ENCODE measurements around the gene KLHL36. TPM values are rescaled to one million over a fixed set of nuclear protein-coding genes. Genes with fewer than 3 reads are reported as not detected.
"Not testable (repeated sequence)": the region's sequence is repeated elsewhere in the genome, so short reads cannot be mapped to it uniquely, and the experiment has no call there.

The KLHL36 gene
- total RNA-seq, 1 donor from 2014 or later, result 75.2 TPM

DNA sequence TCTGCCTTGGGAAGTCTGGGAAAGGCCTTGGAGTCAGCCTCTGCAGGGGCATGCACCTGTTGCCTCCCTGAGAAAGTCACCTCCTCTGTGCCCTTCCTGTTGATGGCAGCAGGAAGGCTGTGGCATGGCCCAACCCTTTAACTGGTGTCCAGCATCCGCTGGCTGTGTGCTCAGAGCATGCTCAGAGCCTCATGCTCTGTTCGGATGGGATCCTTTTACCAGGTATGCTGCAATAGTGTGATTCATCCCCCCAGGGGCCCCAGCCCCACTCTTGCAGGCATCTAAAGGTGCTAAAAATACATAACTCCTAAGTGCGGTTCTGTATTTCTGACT lies 24.9 kb downstream of the KLHL36 start:
- DNase-seq, result no peak

- no peak for DNase-seq
Measured at GRCh38 chr16:84673561-84673960, 25.2 kb downstream of the KLHL36 start.

- DNase-seq, result no peak
Measured at GRCh38 chr16:84675423-84675822, 27.1 kb downstream of the KLHL36 start.

DNA sequence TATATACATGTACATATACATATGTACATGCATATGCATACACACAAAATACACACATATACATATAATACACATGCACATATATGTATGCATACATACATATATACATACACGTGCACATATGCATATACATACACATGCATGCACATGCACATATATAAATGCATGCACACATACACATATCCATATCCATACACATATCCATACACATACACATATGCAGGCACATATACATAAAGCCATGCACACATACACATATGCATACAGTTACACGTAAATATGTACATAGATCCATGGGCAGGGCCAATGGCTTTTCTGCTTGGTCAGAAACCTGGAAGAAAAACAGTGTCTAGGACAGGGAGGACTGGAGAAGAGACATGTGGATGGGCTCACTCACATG lies 27.6 kb downstream of the KLHL36 start:
- DNase-seq, result no peak

GRCh38 chr16:84677017-84677803 lies 28.9 kb downstream of the KLHL36 start:
- DNase-seq, result no peak

DNA sequence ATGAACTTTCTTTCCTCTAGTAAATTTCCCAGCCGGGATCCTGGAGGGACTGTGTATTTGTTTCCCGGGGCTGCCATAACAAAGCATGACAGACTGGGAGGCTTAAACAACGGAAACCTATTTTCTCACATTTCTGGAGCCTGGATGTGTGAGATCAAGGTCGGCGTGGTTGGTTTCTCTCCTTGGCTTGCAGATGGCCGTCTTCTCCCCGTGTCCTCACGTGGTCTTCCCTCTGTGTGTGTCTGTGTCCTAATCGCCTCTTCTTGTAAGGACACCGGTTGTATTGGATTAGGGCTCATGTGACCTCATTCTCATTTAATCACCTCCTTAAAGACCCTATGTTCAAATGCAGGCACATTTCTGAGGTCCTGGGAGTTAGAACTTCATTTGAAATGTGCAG lies 29.5 kb downstream of the KLHL36 start:
- DNase-seq, result no peak

DNA sequence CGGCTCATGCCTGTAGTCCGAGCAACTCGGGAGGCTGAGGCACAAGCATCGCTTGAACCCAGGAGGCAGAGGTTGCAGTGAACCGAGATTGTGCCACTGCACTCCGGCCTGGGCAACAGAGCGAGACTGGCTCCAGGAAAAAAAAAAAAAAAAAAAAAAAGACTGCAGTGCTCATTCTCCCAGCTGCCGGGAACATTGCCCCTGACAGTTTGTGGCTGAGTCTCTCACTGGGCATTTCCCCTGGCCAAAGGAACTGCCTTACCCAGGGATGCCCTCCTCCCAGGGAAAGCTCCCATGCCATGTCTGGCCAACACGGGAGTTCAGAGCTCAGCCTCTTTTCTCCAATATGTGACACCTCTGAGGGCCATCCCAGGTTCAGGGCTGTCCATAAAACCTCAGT lies 30.2 kb downstream of the KLHL36 start:
- no peak for DNase-seq

- DNase-seq, result no peak
Measured at GRCh38 chr16:84680165-84680842, 32.0 kb downstream of the KLHL36 start.

DNA sequence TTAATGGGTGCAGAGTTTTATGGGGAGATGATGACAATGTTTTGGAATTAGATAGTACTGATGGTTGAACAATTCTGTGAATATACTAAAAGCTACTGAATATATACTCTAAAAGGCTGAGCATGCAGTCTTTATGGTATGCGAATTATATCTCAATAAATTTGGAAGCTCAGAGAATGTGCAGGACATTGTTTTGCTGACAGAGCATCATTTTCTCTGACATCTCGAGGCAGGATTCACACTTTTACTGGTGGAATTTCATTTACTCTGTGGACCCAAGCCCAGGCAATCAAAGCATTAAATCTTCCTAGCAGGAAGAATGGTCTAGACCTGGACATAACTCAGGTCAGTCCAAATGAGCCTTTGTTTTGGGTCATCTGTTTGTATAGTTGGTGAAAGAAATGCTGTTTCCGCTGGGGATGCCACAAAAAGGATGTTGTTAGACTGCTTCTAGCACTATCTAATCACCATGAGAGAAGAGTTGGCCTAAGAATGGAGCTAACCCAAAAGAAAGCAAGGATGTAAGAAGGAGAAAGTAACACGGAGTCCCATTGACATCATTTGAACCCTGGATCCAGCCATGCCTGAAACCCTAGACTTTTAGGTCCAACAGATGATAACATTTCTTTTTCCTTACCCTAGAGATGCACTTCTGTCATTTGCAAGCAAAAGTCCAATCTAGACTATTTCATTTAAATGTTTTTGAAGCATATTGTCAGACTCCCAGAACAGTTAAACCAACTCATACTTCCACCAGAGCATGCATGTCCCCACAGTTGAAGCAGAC lies 32.7 kb downstream of the KLHL36 start:
- no peak for DNase-seq

- no peak for DNase-seq
Measured at GRCh38 chr16:84683691-84684591, 35.6 kb downstream of the KLHL36 start.

DNA sequence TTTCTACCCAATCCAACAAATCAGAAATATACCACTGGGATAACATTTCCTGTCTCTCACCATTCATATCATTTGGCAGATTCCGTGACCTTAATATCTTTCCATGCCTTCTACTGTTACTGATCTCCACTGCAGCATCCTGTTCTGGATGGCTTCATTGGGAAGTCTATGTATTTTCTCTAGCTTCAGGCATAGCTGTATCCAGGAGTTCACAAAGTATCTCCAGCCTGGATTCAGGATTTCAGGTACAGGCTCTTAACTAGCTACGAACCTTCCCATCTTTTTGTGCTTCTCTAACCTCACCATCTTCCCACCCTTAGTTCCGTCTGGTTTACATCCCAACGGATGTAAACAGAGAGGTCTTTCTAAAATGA lies 36.3 kb downstream of the KLHL36 start:
- no peak for DNase-seq

DNA sequence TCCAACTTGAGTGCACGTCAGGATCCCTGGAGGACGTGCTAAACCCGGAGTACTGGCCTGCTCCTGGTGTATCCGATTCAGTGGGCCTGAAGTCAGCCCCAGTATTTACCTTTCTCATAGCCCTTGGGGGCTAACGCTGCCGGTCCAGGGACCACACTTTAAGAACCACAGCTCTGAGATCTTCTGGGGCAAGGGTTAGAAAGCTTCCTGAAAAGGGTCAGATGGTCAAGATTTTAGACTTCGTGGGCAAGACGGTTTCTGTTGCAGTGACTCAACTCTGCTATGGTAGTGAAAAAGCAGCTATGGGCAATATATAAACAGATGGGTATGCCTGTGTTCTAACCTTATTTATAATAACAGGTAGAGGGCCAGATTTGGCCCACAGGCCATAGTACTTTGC lies 36.9 kb downstream of the KLHL36 start:
- DNase-seq, result no peak

- DNase-seq, result no peak
Measured at GRCh38 chr16:84686707-84687298, 38.5 kb downstream of the KLHL36 start.

DNA sequence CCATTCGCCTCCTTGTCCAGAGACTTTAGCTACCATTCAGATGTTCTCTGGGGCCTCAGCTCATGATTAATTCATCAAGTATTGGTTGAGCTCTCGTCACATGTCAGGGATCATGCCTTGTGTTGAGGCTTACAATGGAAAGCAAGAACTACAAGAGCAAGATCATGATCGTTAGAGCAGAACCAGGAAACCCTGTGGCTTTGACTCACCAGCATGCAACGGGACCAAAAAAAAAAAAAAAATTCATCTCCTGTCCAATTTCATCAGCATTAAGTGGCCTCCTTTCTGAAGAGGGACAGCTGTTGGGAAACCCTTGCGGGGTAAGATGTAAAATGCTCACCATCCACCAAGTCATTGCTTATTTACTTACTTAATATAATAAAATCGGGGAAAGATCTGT lies 39.4 kb downstream of the KLHL36 start:
- no peak for DNase-seq

DNA sequence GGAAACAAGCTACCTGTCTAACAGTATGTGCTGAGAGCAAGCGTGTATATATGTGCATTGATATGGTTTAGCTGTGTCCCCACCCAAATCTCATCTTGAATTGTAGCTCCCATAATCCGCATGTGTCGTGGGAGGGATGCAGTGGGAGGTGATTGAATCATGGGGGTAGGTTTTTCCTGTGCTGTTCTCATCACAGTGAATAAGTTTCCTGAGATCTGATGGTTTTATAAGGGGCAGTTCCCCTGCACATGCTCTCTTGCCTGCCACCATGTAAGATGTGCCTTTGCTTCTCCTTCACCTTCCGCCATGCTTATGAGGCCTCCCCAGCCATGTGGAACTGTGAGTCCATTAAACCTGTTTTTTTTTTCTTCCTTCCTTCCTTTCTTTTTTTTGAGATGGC lies 39.9 kb downstream of the KLHL36 start:
- DNase-seq, result not testable (repeated sequence)

GRCh38 chr16:84689111-84689510 lies 40.8 kb downstream of the KLHL36 start:
- no peak for DNase-seq

- no peak for DNase-seq
Measured at GRCh38 chr16:84690088-84690819, 41.9 kb downstream of the KLHL36 start.

DNA sequence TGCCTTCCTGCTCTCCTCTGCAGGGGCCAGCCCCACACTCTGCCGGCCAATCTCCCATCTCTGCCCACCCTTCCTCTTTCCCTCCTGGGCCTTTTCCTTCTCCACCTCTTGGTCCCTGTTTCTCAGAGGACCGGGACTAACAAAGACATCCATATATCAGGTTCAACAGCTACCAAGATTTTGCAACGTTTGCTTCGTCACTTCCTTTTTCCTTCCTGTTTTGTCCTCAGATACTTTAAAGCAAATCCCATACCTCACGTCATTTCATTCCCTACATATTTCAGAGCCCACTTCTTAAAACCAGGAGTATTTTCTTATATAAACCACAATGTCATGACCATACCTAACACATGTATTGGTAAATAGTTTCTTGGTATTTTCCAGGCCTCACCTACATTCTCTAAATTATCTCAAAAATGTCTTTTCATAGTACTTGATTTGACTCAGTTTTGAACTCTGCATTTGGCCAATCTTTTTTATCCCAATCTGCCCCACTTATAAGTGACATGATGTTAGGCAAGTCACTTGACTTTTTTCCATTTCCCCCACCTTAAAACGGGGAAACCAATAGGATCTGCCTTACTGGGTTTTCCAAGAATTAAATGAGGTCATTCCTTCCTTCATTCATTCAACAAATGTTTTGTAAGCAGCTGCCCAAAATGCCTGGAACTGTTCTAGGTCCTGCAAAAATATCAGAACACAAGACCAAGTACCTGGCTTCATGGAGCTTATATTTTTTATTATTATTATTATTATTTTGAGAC lies 44.3 kb downstream of the KLHL36 start:
- DNase-seq, result no peak

DNA sequence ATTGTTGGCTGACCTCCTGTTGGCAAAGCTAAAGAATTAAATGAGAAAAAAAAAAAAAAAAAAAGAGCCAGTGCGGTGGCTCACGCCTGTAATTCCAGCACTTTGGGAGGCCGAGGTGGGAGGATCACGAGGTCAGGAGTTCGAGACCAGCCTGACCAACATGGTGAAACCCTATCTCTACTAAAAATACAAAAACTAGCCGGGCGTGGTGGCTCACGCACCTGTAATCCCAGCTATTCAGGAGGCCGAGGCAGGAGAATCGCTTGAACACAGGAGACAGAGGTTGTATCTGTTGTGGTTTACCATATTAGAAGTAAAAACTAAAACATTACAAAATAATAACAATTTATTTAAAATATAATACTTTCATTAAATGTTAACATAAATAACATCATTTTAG lies 45.6 kb downstream of the KLHL36 start:
- not testable (repeated sequence) for DNase-seq

GRCh38 chr16:84694980-84695379 lies 46.7 kb downstream of the KLHL36 start:
- DNase-seq, result no peak

All from occipital lobe (tissue), 2 donors.